K562 (cell line): ENCODE measurements around the gene PSPC1. TPM values are rescaled to one million over a fixed set of nuclear protein-coding genes. Genes with fewer than 3 reads are reported as not detected.

ENCODE experiments used
- ATAC-seq: fragments of 200-7000 bp; cut with Tn5 transposase; 3 replicates; pipeline ENCODE4 v1.9.1; 2020; ENCODE audit warnings: moderate library complexity
- BruUV-seq: library from RNA; stranded (reverse); fragments of 400-500 nt; replicated peaks from 2 replicates; lab custom pipeline; 2021; lab: Mats Ljungman, UMichigan
- CTCF ChIA-PET: fragments of 300-600 bp; formaldehyde crosslinking; extraction: SDS; loops from one replicate; lab custom pipeline; 2021; ENCODE audit warnings: low intra/inter-chr PET ratio; lab: Yijun Ruan, JAX
- POLR2A ChIA-PET: fragments of 300-600, 350-650 bp; sonication (Branson Sonifier 250); formaldehyde crosslinking; extraction: SDS; loops from one replicate; lab custom pipeline; 2021; ENCODE audit warnings: antibody characterized with exemption, inconsistent platforms; lab: Yijun Ruan, JAX
- DNase-seq, 4 experiments: peaks; one replicate each; pipeline versions ENCODE4 v3.0.0 to v3.0.0-alpha.2; 2011 to 2018; ENCODE audit warnings: low spot score in 3 of 4, mixed read lengths in 3 of 4; ENCODE audit errors: extremely low read depth in 1 of 4
- FAIRE-seq: peaks from 2 replicates; lab custom pipeline; 2011; peaks lifted over from hg19 to GRCh38; lab: Jason Lieb, UNC
- H2AFZ ChIP-seq: 2 replicates; pipeline ENCODE4 v1.6.0; 2011; ENCODE audit warnings: low read depth, low read length, control low read depth, inconsistent platforms
- H3K27ac ChIP-seq: fragments of 200-600 bp; 3 replicates; pipeline ENCODE4 v1.8.0; 2011; ENCODE audit warnings: low read depth, mild to moderate bottlenecking, control low read depth, inconsistent platforms, low read length, moderate library complexity, mixed read lengths; ENCODE audit errors: extremely low read depth
- H3K27me3 ChIP-seq, 2 experiments: fragments of 300-600 bp in 1 of 2; 2 replicates in 1 of 2; 3 replicates in 1 of 2; pipeline versions ENCODE4 v1.6.0 to v1.8.0; 2011; ENCODE audit warnings: inconsistent platforms in 2 of 2, low read length in 2 of 2, mild to moderate bottlenecking in 1 of 2, mixed read lengths in 1 of 2, moderate library complexity in 1 of 2; ENCODE audit not compliant: control insufficient read depth in 2 of 2, insufficient read depth in 2 of 2
- H3K36me3 ChIP-seq: fragments of 300-600 bp; 3 replicates; pipeline ENCODE4 v1.8.0; 2011; ENCODE audit warnings: mild to moderate bottlenecking, low read length, inconsistent platforms; ENCODE audit not compliant: control insufficient read depth, insufficient read depth
- H3K4me1 ChIP-seq, 2 experiments: fragments of 200-600 bp in 1 of 2; replicated peaks in 1 of 2; 2 replicates in 1 of 2; 3 replicates in 1 of 2; pipeline versions ENCODE4 v1.5.1 to v1.8.0; 2011; ENCODE audit warnings: inconsistent platforms in 2 of 2, low read length in 2 of 2, mild to moderate bottlenecking in 1 of 2, mixed read lengths in 1 of 2, moderate library complexity in 1 of 2; ENCODE audit not compliant: control insufficient read depth in 2 of 2, insufficient read depth in 2 of 2
- H3K4me2 ChIP-seq: 2 replicates; pipeline ENCODE4 v1.6.1; 2011; ENCODE audit warnings: low read length, control low read depth, inconsistent platforms, mixed read lengths; ENCODE audit not compliant: insufficient read depth
- H3K4me3 ChIP-seq: fragments of 200-600 bp; sonication (generic), shearing (Covaris generic); 2 replicates; pipeline ENCODE4 v1.5.1; 2016; ENCODE audit warnings: control low read depth, inconsistent platforms
- H3K79me2 ChIP-seq: fragments of 200-600 bp; 3 replicates; pipeline ENCODE4 v1.8.0; 2011; ENCODE audit warnings: low read length, inconsistent platforms; ENCODE audit not compliant: control insufficient read depth, insufficient read depth
- H3K9ac ChIP-seq, 2 experiments: 2 replicates each; pipeline versions ENCODE4 v1.6.0 to v1.6.1; 2011; ENCODE audit warnings: low read depth in 2 of 2, low read length in 2 of 2, control low read depth in 1 of 2, inconsistent platforms in 1 of 2, mild to moderate bottlenecking in 1 of 2, mixed read lengths in 1 of 2; ENCODE audit not compliant: insufficient read depth in 1 of 2
- H3K9me1 ChIP-seq: one replicate; pipeline ENCODE4 v1.6.0; 2011; ENCODE audit warnings: inconsistent platforms, mild to moderate bottlenecking, low read length, moderate library complexity; ENCODE audit not compliant: control insufficient read depth, insufficient read depth
- H3K9me3 ChIP-seq: replicated peaks from 2 replicates; pipeline ENCODE4 v1.5.1; 2011; ENCODE audit warnings: low read depth, low read length, inconsistent platforms; ENCODE audit not compliant: control insufficient read depth, insufficient read depth
- H4K20me1 ChIP-seq: replicated peaks from 2 replicates; pipeline ENCODE4 v1.6.1; 2011; ENCODE audit warnings: low read length, inconsistent platforms, mixed read lengths; ENCODE audit not compliant: control insufficient read depth, insufficient read depth
- BDP1 ChIP-seq: IDR thresholded peaks from 3 replicates; pipeline ENCODE4 v1.6.1; 2011; ENCODE audit not compliant: insufficient read length, insufficient read depth
- KLF13 ChIP-seq: fragments of 450-650 bp; IDR thresholded peaks from 2 replicates; pipeline ENCODE4 v1.6.1; 2016; ENCODE audit warnings: missing genetic modification characterization, low read depth, mild to moderate bottlenecking, missing compliant biosample characterization, moderate library complexity, borderline replicate concordance
- NELFE ChIP-seq: IDR thresholded peaks from 2 replicates; pipeline ENCODE4 v1.6.1; 2011; ENCODE audit warnings: mild to moderate bottlenecking; ENCODE audit not compliant: insufficient read depth, insufficient read length
- ZBTB7A ChIP-seq: IDR thresholded peaks from 2 replicates; pipeline ENCODE4 v1.6.1; 2011; ENCODE audit warnings: low read depth, mild to moderate bottlenecking, low read length, moderate library complexity, borderline replicate concordance; ENCODE audit not compliant: control insufficient read depth
- ZNF253 ChIP-seq: fragments of 250-450 bp; sonication (Bioruptor Pico); conservative IDR thresholded peaks from 2 replicates; pipeline ENCODE4 v1.6.1; 2021; ENCODE audit warnings: mild to moderate bottlenecking
- WGBS: fragments of 100-300 bp; shearing (Covaris generic); methylation state at CpG from one replicate; pipeline ENCODE4 v1.1.6; 2016; ENCODE audit warnings: low coverage, mixed read lengths; ENCODE audit not compliant: insufficient coverage; ENCODE audit errors: missing lambda C conversion rate; 5-methylcytosine and 5-hydroxymethylcytosine counted together
- in situ Hi-C: fragments of 300-500 bp; cut with MboI; formaldehyde crosslinking; loops from 4 replicates; pipeline ENCODE4 v1.15.0; 2018; ENCODE audit warnings: inconsistent platforms, mixed read lengths
- intact Hi-C: fragments of 100-400 bp; cut with micrococcal nuclease; formaldehyde crosslinking; loops from 2 replicates; pipeline ENCODE4 v1.14.2; 2022
- polyA plus RNA-seq, 8 experiments: library from polyadenylated mRNA; depleted of rRNA in 4 of 8; stranded (reverse) in 5 of 8; unstranded in 3 of 8; fragments of >200 nt; fragmentation: Nextera tagmentation in 2 of 8; fragmentation: Illumina TruSeq in 1 of 8; extraction: Ambion mirVana in 2 of 8; extraction: Trizol in 1 of 8; gene quantifications; 2 replicates each; pipeline versions ENCODE4 v1.2.1 to v1.2.3, GENCODE V29; 2011 to 2014; ENCODE audit warnings: inconsistent platforms in 1 of 8, missing spikeins in 1 of 8
- total RNA-seq, 7 experiments: library from RNA; depleted of rRNA in 6 of 7; stranded (reverse); fragments of >200 nt in 6 of 7; fragmentation: Illumina TruSeq in 2 of 7; extraction: Trizol in 2 of 7; gene quantifications; 2 replicates each; pipeline versions ENCODE4 v1.2.1 to v1.2.3, GENCODE V29; 2011 to 2021; ENCODE audit warnings: low replicate concordance in 1 of 7
- TF ChIP-seq, protein P1 (sequence below), 2 experiments: IDR thresholded peaks; 2 replicates each; pipeline ENCODE4 v1.6.1; 2011; ENCODE audit warnings: borderline replicate concordance in 1 of 2, control low read depth in 1 of 2, low read depth in 1 of 2, low read length in 1 of 2, mild to moderate bottlenecking in 1 of 2, mixed read lengths in 1 of 2, moderate library complexity in 1 of 2; ENCODE audit not compliant: insufficient read depth in 1 of 2, insufficient read length in 1 of 2, poor library complexity in 1 of 2, severe bottlenecking in 1 of 2; ENCODE audit errors: extremely low read depth in 1 of 2
- TF ChIP-seq, protein P2 (sequence below): fragments of 450-650 bp; IDR thresholded peaks from 2 replicates; pipeline ENCODE4 v1.6.1; 2016; ENCODE audit warnings: mild to moderate bottlenecking, moderate library complexity

The PSPC1 gene
- total and polyA plus RNA-seq, 9 of the 15 experiments (the other 6 are each of a cell fraction or from before 2014, with no cell fraction given), result 8.6 to 60.4 (median 42.4) TPM

DNA sequence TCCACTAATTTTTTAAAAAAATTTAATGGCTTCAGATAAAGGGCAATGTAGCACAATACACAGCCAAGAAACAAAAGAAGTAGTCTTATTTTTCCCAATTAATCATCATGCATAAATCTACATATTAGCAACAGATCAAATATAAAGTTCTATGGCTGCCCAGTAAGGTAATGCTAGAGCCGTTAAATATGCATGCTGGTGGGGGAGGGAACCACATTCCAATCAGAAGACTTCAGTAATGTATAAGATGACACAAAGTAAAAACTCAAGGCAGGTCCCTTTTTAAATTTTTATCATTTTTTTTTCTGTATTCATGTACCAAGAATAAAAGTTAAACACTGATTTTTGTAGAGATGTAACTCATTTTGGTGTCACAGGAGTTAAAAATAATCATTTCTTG, 87.3 kb downstream of the PSPC1 start:
- H2AFZ ChIP-seq, result no peak overlapping the region
- H4K20me1 ChIP-seq, result no peaks in the 10 kb centered on the region
- FAIRE-seq, result no peak
- DNase-seq, result no peak
- BruUV-seq, result no TSS peak
- in situ Hi-C loops, result no loop called here
- no peaks in the 10 kb centered on the region for H3K9me3 ChIP-seq
- no peaks in the 10 kb centered on the region for H3K9me1 ChIP-seq
- H3K4me1 ChIP-seq, result no peaks in the 10 kb centered on the region; a peak in 1 of 5 replicates
- H3K27ac ChIP-seq, result no peak overlapping the region
- H3K9ac ChIP-seq, result no peak overlapping the region
- CTCF ChIA-PET, result no interaction called here
- H3K79me2 ChIP-seq, result peaks cover 4% of the 10 kb centered on the region; the same call in 1 of the 3 replicates
- no peak overlapping the region for H3K4me3 ChIP-seq
- no peaks in the 10 kb centered on the region for H3K27me3 ChIP-seq
- H3K4me2 ChIP-seq, result no peak overlapping the region
- POLR2A ChIA-PET, result no interaction called here
- ATAC-seq, result no peak
- peaks cover 13% of the 10 kb centered on the region; the same call in 1 of the 3 replicates for H3K36me3 ChIP-seq
- intact Hi-C loops, result no loop called here
- 71% methylated on average over 1 of the region's 1 CpG for WGBS
- TF ChIP-seq BDP1, result no peak
- no peak for TF ChIP-seq ZBTB7A
- no peak for TF ChIP-seq ZNF253 (CRISPR knock-in tag)
- no peak for TF ChIP-seq KLF13
- TF ChIP-seq, protein P1, sequence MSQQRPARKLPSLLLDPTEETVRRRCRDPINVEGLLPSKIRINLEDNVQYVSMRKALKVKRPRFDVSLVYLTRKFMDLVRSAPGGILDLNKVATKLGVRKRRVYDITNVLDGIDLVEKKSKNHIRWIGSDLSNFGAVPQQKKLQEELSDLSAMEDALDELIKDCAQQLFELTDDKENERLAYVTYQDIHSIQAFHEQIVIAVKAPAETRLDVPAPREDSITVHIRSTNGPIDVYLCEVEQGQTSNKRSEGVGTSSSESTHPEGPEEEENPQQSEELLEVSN (IDR thresholded peaks at IDR 0.05; ENCODE audit: borderline replicate concordance in 1 of 2, extremely low read depth in 1 of 2, insufficient read depth in 1 of 2, insufficient read length in 1 of 2, low read depth in 1 of 2, low read length in 1 of 2, poor library complexity in 1 of 2, severe bottlenecking in 1 of 2), result no peak
- TF ChIP-seq, protein P2, sequence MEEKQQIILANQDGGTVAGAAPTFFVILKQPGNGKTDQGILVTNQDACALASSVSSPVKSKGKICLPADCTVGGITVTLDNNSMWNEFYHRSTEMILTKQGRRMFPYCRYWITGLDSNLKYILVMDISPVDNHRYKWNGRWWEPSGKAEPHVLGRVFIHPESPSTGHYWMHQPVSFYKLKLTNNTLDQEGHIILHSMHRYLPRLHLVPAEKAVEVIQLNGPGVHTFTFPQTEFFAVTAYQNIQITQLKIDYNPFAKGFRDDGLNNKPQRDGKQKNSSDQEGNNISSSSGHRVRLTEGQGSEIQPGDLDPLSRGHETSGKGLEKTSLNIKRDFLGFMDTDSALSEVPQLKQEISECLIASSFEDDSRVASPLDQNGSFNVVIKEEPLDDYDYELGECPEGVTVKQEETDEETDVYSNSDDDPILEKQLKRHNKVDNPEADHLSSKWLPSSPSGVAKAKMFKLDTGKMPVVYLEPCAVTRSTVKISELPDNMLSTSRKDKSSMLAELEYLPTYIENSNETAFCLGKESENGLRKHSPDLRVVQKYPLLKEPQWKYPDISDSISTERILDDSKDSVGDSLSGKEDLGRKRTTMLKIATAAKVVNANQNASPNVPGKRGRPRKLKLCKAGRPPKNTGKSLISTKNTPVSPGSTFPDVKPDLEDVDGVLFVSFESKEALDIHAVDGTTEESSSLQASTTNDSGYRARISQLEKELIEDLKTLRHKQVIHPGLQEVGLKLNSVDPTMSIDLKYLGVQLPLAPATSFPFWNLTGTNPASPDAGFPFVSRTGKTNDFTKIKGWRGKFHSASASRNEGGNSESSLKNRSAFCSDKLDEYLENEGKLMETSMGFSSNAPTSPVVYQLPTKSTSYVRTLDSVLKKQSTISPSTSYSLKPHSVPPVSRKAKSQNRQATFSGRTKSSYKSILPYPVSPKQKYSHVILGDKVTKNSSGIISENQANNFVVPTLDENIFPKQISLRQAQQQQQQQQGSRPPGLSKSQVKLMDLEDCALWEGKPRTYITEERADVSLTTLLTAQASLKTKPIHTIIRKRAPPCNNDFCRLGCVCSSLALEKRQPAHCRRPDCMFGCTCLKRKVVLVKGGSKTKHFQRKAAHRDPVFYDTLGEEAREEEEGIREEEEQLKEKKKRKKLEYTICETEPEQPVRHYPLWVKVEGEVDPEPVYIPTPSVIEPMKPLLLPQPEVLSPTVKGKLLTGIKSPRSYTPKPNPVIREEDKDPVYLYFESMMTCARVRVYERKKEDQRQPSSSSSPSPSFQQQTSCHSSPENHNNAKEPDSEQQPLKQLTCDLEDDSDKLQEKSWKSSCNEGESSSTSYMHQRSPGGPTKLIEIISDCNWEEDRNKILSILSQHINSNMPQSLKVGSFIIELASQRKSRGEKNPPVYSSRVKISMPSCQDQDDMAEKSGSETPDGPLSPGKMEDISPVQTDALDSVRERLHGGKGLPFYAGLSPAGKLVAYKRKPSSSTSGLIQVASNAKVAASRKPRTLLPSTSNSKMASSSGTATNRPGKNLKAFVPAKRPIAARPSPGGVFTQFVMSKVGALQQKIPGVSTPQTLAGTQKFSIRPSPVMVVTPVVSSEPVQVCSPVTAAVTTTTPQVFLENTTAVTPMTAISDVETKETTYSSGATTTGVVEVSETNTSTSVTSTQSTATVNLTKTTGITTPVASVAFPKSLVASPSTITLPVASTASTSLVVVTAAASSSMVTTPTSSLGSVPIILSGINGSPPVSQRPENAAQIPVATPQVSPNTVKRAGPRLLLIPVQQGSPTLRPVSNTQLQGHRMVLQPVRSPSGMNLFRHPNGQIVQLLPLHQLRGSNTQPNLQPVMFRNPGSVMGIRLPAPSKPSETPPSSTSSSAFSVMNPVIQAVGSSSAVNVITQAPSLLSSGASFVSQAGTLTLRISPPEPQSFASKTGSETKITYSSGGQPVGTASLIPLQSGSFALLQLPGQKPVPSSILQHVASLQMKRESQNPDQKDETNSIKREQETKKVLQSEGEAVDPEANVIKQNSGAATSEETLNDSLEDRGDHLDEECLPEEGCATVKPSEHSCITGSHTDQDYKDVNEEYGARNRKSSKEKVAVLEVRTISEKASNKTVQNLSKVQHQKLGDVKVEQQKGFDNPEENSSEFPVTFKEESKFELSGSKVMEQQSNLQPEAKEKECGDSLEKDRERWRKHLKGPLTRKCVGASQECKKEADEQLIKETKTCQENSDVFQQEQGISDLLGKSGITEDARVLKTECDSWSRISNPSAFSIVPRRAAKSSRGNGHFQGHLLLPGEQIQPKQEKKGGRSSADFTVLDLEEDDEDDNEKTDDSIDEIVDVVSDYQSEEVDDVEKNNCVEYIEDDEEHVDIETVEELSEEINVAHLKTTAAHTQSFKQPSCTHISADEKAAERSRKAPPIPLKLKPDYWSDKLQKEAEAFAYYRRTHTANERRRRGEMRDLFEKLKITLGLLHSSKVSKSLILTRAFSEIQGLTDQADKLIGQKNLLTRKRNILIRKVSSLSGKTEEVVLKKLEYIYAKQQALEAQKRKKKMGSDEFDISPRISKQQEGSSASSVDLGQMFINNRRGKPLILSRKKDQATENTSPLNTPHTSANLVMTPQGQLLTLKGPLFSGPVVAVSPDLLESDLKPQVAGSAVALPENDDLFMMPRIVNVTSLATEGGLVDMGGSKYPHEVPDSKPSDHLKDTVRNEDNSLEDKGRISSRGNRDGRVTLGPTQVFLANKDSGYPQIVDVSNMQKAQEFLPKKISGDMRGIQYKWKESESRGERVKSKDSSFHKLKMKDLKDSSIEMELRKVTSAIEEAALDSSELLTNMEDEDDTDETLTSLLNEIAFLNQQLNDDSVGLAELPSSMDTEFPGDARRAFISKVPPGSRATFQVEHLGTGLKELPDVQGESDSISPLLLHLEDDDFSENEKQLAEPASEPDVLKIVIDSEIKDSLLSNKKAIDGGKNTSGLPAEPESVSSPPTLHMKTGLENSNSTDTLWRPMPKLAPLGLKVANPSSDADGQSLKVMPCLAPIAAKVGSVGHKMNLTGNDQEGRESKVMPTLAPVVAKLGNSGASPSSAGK, result no peak
- TF ChIP-seq NELFE, result no peak
